ENCODE data around the gene BRWD1.
A peak's percentile ranks its signal among the peaks of the same experiment; 100 is the strongest.

The BRWD1 gene

DNA sequence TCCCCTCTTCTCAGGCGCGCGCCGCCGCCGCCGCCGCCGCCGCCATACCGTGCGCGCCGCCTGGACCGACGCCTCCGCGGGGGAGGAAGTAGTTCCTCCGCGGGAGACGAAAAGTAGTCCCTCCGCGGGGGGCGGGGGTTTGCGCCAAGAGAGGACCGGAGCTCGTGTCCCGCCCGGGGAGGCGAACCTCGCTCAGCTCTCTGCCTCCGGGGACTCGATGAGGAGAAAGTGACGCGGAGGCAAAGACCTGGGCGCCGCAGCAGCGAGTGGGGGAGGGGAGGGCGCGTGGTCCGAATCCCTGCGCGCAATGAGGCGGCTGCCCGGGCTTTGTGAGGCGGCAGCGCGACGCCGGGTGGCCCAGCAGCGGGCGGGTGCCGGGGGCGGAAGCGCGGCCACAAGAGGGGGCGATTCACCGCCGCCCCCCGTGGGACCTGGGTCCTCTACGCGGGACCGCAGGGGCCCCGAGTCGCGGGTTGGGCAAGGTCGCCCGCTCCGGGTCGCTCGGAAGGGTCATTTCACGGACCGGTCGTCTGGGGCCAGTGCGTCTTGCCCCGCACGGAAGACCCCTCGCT lies at the start of gene BRWD1:
TSS of gene BRWD1 (minus strand) at position 62 of the 572 bp plus-strand sequence. CDS start 141 bp downstream, outside the sequence.
- peak; percentile 81 for DNase-seq

DNA sequence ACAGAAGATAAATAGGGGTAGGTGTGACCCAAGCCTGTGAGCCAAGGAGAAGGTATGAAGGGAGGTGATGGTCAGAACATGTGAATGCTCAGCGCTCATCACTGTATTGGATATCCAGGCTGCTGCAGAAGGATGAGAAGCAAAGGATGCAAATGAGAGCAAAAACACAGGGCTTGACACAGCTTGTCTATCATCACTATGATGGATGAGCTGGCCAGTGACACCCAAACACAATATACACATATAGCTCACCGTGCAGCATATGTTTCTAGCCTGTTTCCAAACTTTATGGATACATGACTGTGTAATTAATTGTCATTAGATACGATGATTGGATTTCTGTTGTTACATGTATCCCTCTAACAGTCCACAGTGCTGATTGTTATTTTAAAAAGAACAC lies 49.3 kb upstream of the BRWD1 start:
- DNase-seq = no peak

DNA sequence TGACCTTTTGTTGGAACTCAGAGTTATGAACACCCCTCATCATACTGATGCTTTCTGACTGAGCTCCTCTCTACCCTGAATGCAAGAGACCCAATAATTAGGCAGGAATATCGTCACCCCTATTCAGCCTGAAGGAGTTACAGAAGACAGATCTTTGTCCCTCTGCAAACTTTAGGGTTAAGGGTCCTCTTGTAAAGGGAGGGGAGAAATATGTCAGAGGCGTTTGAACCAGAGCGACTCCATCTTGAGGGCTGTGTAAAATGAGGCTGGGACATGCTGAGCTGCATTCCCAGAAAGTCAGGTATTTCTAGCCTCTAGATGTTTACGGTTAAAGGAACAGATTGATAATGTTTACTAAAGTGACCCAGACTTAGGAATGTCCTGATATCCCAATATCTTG lies 46.0 kb upstream of the BRWD1 start:
- DNase-seq = no peak

DNA sequence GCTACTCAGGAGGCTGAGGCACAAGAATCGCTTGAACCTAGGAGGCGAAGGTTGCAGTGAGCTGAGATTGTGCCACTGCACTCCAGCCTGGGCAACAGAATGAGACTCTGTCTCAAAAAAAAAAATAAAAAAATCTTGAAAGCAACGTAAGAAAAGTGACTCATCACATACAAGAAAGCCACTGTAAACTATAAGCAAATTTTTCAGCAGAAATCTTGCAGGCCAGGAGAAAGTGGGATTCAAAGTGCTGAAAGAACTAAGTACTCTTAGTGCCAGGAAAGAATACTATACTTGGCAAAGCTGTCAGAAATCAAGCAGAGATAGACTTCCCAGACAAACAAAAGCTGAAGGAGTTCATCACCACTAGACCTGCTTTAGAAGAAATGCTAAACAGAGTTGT lies 39.9 kb upstream of the BRWD1 start:
- DNase-seq = no peak

DNA sequence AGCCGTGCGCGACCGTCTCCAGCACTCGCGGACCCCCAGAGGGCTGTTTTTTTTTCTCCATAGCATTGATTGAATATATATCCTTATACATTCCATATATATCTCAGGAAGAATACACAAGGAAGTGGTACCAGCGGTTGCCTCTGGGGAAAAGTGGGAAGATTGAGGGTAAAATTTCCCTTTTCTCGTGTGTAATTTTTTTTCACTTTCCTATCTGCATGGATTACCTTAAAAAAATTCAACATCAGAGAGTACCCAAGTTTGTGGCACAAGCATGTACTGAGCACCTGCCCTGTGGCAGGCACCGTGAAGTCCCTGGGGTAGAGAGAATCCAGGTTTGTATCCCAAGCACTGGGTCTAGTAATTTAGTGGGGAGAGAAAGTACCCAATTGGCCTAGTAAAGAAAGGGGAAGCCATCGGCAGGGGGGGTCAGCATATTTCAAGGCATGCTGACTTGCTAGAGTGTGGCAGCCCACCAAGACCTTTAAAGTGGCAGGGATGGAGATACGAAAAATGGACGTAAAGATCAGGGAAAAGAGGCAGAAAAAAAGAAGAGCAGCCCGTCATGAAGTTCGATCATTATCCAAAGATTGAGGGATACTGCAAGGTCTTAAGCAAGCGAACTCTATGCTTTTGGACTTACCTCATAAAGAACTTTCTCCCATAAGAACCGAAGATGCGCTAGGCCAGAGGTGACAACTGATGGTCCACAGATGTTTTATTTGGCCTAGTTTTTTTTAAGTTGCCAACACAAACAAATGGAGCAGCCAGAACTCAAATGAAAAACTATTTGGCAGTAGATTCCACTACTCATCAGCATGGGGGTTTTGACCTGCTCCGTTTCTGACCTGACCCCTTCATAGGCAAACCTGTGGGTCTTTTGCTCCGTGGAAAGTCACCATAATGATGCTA lies 36.9 kb upstream of the BRWD1 start:
- no peak for DNase-seq

DNA sequence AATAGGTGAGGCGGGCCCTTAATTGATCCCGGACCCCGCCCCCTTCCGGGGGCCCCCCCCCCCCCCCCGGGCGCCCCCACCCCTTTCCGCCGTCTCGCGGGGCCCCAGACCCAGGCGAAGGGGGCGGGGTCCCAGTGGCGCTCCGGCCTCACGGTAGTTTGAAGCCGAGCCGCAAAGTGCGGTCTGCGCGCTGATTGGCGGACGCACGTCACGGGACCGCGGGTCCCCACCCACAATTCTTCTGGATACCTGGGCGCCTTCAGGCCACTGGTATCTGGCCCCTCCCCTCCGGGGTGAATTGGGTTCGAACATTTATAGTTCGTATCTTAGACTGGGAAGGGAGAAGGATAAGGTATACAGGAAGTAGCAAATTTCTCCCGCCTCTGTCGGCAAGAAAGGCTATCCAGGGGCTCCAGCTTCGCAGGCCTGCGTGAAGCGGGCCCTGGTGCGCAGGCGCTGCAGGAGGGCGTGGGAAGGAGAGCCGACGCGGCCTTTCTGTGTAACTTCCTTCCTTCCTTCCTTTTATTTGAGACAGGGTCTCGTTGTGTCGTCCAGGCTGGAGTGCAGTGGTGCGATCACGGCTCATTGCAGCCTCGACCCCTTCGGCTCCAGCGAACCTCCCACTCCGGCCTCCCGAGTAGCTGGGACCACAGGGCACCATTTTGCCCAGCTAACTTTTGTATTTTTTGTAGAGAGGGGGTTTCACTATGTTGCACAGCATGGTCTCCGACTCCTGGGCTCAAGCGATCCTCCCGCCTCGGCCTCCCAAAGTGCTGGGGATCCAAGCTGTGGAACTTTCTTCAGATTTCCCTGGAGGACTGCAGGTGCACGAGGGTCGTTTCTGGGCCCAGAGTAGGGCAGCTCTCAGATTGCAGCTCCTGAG lies 36.0 kb upstream of the BRWD1 start:
- DNase-seq = peak; percentile 98

DNA sequence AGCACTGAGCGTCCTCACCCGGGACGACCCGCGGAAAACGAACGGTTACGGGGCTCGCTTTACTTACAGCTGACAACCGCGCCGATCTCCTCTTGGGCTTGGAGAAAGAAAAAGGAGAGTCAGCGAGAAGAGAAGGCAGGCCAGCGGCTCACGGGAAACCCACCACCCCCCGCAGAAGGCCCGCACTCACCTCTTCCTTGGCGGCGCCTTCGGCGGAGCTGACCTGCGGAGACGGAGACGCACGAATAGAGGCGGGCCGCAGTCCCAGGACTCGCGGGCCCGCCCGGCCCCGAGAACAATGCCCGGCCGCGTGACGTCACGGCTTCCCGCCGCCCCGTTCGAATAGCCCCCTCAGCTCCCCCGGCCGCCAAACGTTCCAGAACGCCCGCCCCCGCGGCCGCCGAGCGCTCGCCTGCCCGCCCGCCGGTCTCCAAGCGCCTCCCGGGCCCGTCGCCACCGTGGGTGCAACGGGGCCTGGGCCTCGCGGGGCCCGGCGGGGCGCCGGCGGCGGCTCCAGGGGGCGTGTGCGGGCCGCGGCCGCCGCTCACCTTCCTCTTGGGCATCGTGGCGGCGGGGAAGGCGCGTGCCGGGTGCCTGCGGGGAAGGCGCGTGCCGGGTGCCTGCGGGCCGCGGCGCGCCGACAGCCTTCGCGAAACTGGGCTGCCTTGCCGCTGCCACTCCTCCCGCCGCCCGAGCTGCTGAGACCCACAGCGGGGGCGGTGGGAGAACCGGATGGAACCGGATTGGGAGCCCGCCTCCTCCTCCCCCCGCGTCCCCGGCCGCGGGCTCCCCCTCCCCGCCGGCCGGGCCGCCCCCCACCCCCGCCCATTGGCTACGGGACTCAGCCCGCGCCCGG lies 35.2 kb upstream of the BRWD1 start, which contains the start of gene HMGN1:
TSS of gene HMGN1 (minus strand) at position 734 of the 856 bp plus-strand sequence. CDS start at position 563, 171 bp downstream.
- peak; percentile 90 for DNase-seq

DNA sequence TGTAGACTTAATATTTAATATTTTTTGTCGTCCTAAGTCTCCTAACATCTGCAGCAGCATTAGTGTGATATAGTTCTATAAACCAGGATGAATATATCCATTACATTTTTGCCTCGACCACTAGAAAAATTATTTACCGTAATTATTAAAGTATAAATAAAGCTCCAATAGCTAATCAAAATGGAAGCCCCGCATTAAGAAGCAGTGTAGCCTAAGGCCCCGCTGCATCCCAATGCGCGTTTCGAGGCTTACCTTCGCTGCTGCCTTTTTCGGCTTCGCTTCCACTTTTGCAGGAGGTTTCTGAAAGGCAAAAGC lies 34.6 kb upstream of the BRWD1 start:
- DNase-seq = no peak

DNA sequence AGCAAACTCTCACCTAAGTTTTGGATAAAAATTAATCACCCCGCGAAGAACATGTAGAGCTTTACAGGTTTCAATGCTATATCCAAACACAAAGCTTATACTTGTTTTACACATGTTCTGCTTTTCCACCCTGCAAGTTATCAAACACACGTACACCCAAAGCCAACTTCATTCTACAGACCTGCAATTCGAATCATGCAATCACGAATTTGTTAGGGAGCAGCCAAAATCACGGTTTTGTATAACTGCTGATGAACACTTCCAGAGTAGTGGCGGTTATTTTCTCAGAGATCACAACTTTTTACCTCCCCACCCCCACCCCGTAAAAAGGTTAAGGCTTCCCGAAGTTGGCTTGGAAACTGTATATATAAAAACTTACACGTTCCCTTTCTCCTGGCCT lies 34.1 kb upstream of the BRWD1 start:
- peak; percentile 28 for DNase-seq

DNA sequence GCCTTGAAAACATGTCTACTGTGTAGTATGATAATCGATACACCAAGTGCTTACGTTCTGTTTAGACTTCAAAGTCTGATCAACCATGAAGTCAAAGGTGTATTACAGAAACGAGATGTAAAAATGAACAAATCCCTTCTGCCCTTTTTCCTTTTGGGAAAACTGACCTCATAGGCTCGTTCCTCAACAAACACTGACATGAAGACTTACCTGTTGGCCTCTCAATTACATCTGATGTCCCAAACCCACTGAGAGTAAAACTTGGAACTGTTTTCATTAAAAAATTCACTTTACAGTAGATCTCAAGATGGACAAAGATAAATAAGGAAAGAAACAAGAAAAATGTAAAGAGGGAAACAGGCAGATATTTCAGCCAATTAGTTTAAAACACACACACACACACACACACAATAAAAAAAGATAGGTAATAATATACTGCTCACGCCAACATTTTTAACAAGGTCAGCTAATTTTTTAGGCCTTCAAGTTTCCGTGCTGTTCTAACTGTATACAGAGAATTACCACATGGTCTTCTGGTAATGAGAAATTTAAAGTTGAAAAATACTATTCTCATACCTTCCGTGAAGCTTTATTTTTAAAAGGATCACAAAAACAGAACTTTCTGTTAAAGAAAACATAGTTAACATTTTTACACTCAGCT lies 33.4 kb upstream of the BRWD1 start:
- DNase-seq = no peak

DNA sequence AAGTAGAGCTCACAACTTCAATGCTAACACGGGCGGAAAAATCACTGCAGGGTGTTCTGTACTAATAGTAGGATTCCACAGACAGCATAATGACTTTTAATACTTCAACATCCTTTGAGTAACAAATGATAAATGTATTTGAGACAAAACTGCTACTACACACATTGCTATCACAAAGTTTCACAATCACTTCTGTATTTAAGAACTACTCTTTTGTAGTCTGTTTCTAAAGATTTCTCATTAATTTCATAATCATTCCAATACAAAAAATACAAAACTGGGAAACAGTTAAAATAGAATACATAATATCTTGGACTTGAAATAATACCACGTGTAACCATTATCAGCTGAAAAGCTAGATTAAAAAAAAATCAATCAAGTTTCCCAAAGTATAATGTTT lies 32.8 kb upstream of the BRWD1 start:
- no peak for DNase-seq

DNA sequence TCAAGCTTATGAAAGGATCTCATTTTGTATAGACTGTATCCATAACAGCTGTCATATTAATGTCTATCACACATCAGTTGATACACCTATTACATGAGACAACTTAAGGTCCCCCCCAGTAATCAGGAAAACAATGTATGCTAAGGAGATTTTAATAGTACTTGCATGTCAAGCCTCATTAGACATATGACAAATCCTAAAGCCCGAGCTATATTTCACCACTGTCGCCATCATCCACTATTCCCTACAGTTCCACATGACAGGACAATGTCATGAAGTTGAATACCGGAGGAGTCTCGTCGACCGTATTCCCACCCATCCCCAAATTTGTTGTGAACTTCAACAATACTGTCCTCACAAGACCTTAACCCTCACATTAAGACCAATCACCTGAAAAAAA lies 32.0 kb upstream of the BRWD1 start:
- no peak for DNase-seq

DNA sequence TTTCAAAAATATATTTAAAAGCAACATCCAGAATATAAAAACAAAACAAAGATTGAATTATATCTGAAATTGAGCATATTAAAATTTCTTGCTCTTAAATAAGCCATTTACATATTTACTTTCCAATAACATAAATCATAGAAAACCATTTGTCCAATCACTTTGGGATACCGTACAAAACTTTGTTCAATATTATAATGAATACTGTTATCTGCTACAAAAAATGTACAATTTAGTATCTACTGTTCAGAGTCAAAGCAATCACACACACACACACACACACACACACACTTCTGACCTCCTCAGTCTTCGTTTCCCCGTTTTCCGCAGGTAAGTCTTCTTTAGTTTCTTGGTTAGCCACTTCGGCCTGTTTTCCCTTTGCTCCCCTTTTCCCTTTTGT lies 31.4 kb upstream of the BRWD1 start:
- DNase-seq = no peak

DNA sequence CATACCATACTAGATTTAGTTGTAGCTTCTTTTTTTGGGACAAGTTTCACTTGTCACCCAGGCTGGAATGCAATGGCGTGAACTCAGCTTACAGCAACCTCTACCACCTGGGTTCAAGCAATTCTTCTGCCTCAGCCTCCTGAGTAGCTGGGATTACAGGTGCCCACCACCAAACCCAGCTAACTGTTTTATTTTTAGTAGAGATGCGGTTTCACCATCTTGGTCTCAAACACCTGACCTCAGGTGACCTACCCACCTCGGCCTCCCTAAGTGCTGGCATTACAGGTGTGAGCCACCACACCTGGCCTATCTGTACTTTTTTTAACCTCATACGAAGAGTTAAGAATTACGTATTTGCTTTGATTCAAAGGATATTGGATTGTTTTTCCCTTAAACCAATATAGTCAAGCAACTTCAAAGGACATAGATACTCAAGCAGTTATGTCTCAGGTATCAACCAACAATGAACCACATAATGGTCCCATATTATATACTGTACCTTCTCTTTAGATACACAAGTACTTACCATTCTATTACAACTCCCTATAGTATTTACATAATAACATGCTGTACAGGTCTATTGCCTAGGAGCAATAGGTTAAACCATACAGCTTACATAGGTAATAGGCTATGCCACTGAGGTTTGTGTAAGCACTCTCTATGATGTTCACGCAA lies 28.0 kb upstream of the BRWD1 start:
- no peak for DNase-seq

DNA sequence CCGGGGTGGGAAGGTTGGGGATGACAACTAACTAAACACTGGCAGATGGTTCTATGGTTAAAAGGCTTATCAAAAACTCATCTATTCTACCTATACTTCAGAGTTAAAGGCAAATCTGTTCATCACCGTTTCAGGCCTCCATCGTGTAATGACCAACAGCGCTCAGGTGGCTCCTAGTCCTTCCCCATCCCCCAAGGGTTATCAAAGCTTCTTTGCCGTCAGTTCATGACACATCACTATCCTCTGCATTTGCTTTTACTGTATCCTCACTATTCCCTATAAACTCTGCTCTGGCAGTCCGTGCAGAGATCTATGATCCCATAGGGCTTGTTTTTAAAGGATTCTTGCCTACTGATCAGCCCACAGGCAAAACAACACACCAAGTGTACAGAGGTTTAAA lies 27.3 kb upstream of the BRWD1 start:
- no peak for DNase-seq

DNA sequence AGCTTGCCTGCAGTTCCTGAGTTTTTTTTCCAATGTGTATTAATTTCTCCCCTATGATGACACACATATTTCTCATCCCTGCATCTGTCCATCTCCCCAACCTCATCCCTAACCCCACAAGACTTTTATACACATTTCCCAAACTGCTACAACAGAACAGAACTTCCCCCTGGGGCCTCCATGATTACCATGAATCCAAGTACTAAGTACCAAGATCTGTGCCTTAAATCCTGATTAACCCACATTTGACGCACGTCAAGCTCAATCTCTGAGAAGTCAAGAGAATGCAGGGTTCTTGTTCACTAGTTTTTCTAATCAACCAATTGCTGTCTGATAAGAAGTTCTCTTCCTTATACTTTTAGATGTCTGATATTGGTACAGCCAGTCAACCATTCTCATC lies 25.8 kb upstream of the BRWD1 start:
- no peak for DNase-seq

DNA sequence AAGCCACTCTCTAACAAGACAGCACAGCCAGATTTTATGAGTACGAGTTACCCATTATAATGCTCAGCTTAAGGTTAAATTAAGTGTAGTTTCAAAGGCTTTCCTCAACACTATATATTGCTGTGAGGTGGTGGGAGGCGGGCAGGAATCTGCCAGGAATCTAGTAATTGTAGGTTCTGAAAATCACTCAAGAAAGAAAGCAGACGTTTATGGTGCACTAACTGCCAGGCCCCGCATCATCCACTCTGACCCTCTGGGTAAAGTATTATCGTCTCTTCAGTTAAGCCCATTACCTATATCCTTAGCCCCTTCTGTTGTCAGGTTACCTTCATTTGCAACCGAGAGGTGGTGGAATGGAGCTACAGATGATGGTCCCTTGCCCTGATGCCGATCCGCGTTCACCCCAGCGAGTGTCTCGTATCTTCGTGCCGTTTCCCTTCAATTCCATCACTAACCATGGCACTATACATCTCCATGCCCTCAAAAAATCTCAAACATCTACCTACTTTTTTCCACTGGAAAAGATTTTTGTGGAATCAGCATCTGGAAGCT lies 23.1 kb upstream of the BRWD1 start:
- no peak for DNase-seq

DNA sequence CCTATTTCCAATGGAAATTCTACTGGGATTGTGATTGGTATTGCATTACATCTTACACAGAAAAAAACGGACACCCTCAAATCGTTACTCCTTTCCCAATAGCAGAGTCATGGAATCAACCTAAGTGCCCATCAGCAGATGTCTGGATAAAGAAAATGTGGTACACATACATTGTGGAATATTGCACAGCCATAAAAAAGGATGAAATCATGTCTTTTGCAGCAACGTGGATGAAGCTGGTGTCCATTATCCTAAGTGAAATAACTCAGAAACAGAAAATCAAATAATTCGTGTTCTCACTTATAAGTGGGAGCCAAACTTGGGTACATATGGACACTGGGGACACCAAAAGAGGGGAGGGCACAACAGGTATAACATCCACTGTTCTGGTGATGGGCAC lies 21.2 kb upstream of the BRWD1 start:
- DNase-seq = no peak

DNA sequence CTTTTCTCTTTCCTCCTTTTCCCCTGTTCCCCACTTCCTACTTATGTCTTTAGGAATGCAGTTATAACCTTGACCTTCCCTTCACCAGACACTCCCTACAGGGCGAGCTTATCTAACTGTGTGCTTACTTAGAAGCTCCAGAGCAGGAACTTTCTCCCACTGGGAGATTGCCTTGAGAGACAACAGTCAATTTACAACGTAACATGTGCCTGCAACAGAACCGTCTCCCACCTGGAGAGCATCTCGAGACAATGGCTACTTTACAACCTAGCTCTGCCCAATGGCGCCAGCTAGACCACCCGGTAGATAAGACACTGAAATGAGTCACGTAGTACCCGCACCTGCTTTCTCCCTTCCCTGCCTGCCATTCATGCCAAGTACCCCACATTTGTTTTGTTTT lies 18.7 kb upstream of the BRWD1 start:
- DNase-seq = no peak

DNA sequence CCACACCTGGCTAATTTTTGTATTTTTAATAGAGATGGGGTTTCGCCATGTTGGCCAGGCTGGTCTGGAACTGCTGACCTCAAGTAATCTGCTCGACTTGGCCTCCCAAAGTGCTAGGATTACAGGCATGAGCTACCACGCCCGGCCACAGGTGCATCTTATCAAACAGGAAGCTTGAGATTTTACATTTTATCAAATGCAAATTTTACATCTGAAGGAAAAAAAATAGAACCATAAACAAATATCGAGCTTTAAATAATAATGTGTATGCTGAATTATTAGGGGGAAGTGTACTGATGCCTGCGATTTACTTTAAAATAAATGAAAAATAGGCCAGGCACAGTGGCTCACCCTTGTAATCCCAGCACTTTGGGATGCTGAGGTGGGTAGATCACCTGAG lies 16.6 kb upstream of the BRWD1 start:
- no peak for DNase-seq

DNA sequence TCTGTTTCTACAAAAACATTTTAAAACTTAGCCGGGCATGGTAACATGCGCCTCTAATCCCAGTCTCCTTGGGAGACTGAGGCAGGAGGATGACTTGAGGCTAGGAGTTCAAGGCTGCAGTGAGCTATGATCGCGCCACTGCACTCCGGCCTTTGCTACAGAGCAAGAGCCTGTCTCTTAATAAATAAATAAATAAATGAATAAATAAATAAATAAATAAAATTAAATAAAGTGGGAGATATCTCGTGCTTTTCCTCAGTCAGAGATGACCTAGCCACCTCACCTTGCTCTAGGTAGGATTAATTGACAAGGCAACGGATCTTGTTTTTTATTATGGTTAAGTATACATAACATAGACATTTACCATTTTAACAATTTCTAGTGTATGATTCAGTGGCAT lies 14.3 kb upstream of the BRWD1 start:
- DNase-seq = no peak
